ENCODE results near the gene MAD1L1.

DNA sequence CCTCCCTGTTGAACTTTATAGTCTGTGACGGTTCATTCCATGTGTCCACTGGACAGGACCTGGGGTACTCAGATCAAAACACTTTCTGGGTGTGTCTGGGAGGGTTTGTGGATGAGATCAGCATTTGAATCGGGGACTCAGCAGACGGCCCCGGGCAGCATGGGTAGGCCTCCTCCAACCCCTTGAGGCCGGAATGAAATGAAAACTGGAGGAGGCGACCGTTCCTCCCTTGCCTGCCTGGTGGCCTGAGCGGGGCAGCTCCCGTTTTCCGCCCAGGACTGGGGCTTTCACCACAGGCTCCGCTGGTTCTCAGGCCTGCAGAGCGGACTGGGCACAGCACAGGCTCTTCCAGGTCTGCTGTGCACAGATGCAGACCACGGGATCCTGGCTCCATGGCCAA lies 247.7 kb downstream of the MAD1L1 start:
- TF ChIP-seq, protein P1, sequence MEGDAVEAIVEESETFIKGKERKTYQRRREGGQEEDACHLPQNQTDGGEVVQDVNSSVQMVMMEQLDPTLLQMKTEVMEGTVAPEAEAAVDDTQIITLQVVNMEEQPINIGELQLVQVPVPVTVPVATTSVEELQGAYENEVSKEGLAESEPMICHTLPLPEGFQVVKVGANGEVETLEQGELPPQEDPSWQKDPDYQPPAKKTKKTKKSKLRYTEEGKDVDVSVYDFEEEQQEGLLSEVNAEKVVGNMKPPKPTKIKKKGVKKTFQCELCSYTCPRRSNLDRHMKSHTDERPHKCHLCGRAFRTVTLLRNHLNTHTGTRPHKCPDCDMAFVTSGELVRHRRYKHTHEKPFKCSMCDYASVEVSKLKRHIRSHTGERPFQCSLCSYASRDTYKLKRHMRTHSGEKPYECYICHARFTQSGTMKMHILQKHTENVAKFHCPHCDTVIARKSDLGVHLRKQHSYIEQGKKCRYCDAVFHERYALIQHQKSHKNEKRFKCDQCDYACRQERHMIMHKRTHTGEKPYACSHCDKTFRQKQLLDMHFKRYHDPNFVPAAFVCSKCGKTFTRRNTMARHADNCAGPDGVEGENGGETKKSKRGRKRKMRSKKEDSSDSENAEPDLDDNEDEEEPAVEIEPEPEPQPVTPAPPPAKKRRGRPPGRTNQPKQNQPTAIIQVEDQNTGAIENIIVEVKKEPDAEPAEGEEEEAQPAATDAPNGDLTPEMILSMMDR (IDR thresholded peaks at IDR 0.05; ENCODE audit: low read depth, low read length, poor library complexity, severe bottlenecking) = no peak
- no peak for TF ChIP-seq EZH2phosphoT487 (IDR thresholded peaks at IDR 0.05; ENCODE audit: borderline replicate concordance, low read length)
